GM18526 (cell line): ENCODE results near the gene USH2A.

ENCODE experiments used
- POLR2A ChIP-seq: IDR thresholded peaks from 3 replicates; pipeline ENCODE4 v1.6.1; 2011; ENCODE audit not compliant: insufficient read length; ENCODE audit errors: extremely low read depth

The USH2A gene

GRCh38 chr1:215776336-215776735, 646.9 kb downstream of the USH2A start:
- no peak for TF ChIP-seq POLR2A

GRCh38 chr1:215772151-215772550, 651.1 kb downstream of the USH2A start:
- no peak for TF ChIP-seq POLR2A

- no peak for TF ChIP-seq POLR2A
Observed at GRCh38 chr1:215768303-215768702, 654.9 kb downstream of the USH2A start.

GRCh38 chr1:215767761-215768160, 655.5 kb downstream of the USH2A start:
- no peak for TF ChIP-seq POLR2A

- no peak for TF ChIP-seq POLR2A
Observed at GRCh38 chr1:215766521-215766920, 656.7 kb downstream of the USH2A start.

GRCh38 chr1:215765833-215766232, 657.4 kb downstream of the USH2A start:
- TF ChIP-seq POLR2A = no peak

GRCh38 chr1:215761446-215761845, 661.8 kb downstream of the USH2A start:
- no peak for TF ChIP-seq POLR2A

- TF ChIP-seq POLR2A = no peak
Observed at GRCh38 chr1:215754112-215754511, 669.1 kb downstream of the USH2A start.

- no peak for TF ChIP-seq POLR2A
Observed at GRCh38 chr1:215749414-215749813, 673.8 kb downstream of the USH2A start.

- TF ChIP-seq POLR2A = no peak
Observed at GRCh38 chr1:215748431-215748830, 674.8 kb downstream of the USH2A start.

GRCh38 chr1:215744419-215744818, 678.8 kb downstream of the USH2A start:
- no peak for TF ChIP-seq POLR2A

GRCh38 chr1:215739025-215739424, 684.2 kb downstream of the USH2A start:
- TF ChIP-seq POLR2A = no peak

- no peak for TF ChIP-seq POLR2A
Observed at GRCh38 chr1:215731699-215732098, 691.5 kb downstream of the USH2A start.

GRCh38 chr1:215730600-215730999, 692.6 kb downstream of the USH2A start:
- no peak for TF ChIP-seq POLR2A

- TF ChIP-seq POLR2A = no peak
Observed at GRCh38 chr1:215728169-215728568, 695.1 kb downstream of the USH2A start.

- no peak for TF ChIP-seq POLR2A
Observed at GRCh38 chr1:215720126-215720525, 703.1 kb downstream of the USH2A start.

- no peak for TF ChIP-seq POLR2A
Observed at GRCh38 chr1:215719552-215719951, 703.7 kb downstream of the USH2A start.

- TF ChIP-seq POLR2A = no peak
Observed at GRCh38 chr1:215718575-215719287, 704.5 kb downstream of the USH2A start.
